Caco-2 (cell line): Measurements from ENCODE around the gene OR51S1. TPM values are rescaled to one million over a fixed set of nuclear protein-coding genes. Genes with fewer than 3 reads are reported as not detected.

Source experiments
- BruUV-seq: library from RNA; stranded (reverse); fragments of 400-500 nt; replicated peaks from 2 replicates; lab custom pipeline; 2021; lab: Mats Ljungman, UMichigan
- CTCF ChIA-PET: fragments of 300-600 bp; sonication (Branson Sonifier 250); formaldehyde crosslinking; loops from one replicate; lab custom pipeline; 2022; ENCODE audit warnings: antibody characterized with exemption; lab: Charles Lee
- POLR2A ChIA-PET: fragments of 300-600 bp; sonication (Branson Sonifier 250); formaldehyde crosslinking; loops from one replicate; lab custom pipeline; 2022; ENCODE audit warnings: antibody characterized with exemption; lab: Charles Lee
- DNase-seq, 2 experiments: peaks; one replicate each; pipeline versions ENCODE4 v3.0.0 to v3.0.0-alpha.2; 2020 to 2022
- H3K27me3 ChIP-seq: replicated peaks from 2 replicates; pipeline ENCODE4 v1.6.0; 2011; ENCODE audit warnings: low read length; ENCODE audit not compliant: control insufficient read depth, insufficient read depth
- H3K36me3 ChIP-seq: 2 replicates; pipeline ENCODE4 v1.5.1; 2011; ENCODE audit warnings: low read length; ENCODE audit not compliant: control insufficient read depth, insufficient read depth
- H3K4me1 ChIP-seq: fragments of 250-450 bp; sonication (Bioruptor Pico); 2 replicates; pipeline ENCODE4 v1.5.1; 2020; ENCODE audit warnings: mild to moderate bottlenecking
- H3K4me3 ChIP-seq: 2 replicates; pipeline ENCODE4 v1.5.1; 2011; ENCODE audit warnings: low read depth, mild to moderate bottlenecking, control low read depth, low read length
- H3K9me3 ChIP-seq: fragments of 250-450 bp; sonication (Bioruptor Pico); 2 replicates; pipeline ENCODE4 v1.5.1; 2020; ENCODE audit warnings: mild to moderate bottlenecking, moderate library complexity
- H3K27ac Mint-ChIP-seq: one replicate; pipeline ENCODE4 v1.8.0; 2022; ENCODE audit warnings: mixed read lengths; ENCODE audit not compliant: unreplicated experiment
- H3K27me3 Mint-ChIP-seq: one replicate; pipeline ENCODE4 v1.8.0; 2022; ENCODE audit warnings: mixed read lengths; ENCODE audit not compliant: insufficient read depth, unreplicated experiment
- H3K36me3 Mint-ChIP-seq: one replicate; pipeline ENCODE4 v1.8.0; 2022; ENCODE audit warnings: mild to moderate bottlenecking, mixed read lengths; ENCODE audit not compliant: insufficient read depth, unreplicated experiment
- H3K4me1 Mint-ChIP-seq: one replicate; pipeline ENCODE4 v1.8.0; 2022; ENCODE audit warnings: low read depth, mixed read lengths; ENCODE audit not compliant: unreplicated experiment
- H3K4me3 Mint-ChIP-seq: one replicate; pipeline ENCODE4 v1.8.0; 2022; ENCODE audit warnings: mild to moderate bottlenecking, moderate library complexity, mixed read lengths; ENCODE audit not compliant: unreplicated experiment
- H3K9me3 Mint-ChIP-seq: one replicate; pipeline ENCODE4 v1.8.0; 2022; ENCODE audit warnings: mixed read lengths; ENCODE audit not compliant: unreplicated experiment
- intact Hi-C: fragments of 100-400 bp; cut with micrococcal nuclease; formaldehyde crosslinking; loops from one replicate; pipeline ENCODE4 v1.10.0; 2022; ENCODE audit not compliant: unreplicated experiment
- total RNA-seq: library from RNA; stranded (reverse); gene quantifications from 2 replicates; pipeline ENCODE4 v1.2.3, GENCODE V29; 2022
- TF ChIP-seq, protein P1 (sequence below), 2 experiments: fragments of 200-600 bp in 1 of 2; IDR thresholded peaks; 1 replicate in 1 of 2; 2 replicates in 1 of 2; pipeline versions ENCODE4 v1.5.1 to v1.8.0; 2011 to 2022; ENCODE audit warnings: antibody characterized with exemption in 1 of 2, control low read depth in 1 of 2, inconsistent platforms in 1 of 2, low read depth in 1 of 2, low read length in 1 of 2, mild to moderate bottlenecking in 1 of 2, moderate library complexity in 1 of 2; ENCODE audit not compliant: insufficient read depth in 1 of 2, severe bottlenecking in 1 of 2, unreplicated experiment in 1 of 2

Gene OR51S1
- total RNA-seq, 1 experiment from 2014 or later = not detected

GRCh38 chr11:4851033-4851432, 2.0 kb upstream of the OR51S1 start:
- ChIA-PET POLR2A (no interaction called here), CTCF (no interaction called here)
- H3K9me3 Mint-ChIP-seq = no peaks in the 10 kb centered on the region
- H3K4me1 ChIP-seq = no peaks in the 10 kb centered on the region
- H3K36me3 Mint-ChIP-seq = no peaks in the 10 kb centered on the region
- no peak overlapping the region for H3K27ac Mint-ChIP-seq
- no TSS peak for BruUV-seq
- peaks cover 3% of the 10 kb centered on the region for H3K27me3 Mint-ChIP-seq
- DNase-seq = no peak
- H3K4me3 ChIP-seq = no peak overlapping the region
- no peaks in the 10 kb centered on the region for H3K27me3 ChIP-seq
- H3K4me3 Mint-ChIP-seq = no peak overlapping the region
- intact Hi-C loops = no loop called here
- TF ChIP-seq, protein P1, sequence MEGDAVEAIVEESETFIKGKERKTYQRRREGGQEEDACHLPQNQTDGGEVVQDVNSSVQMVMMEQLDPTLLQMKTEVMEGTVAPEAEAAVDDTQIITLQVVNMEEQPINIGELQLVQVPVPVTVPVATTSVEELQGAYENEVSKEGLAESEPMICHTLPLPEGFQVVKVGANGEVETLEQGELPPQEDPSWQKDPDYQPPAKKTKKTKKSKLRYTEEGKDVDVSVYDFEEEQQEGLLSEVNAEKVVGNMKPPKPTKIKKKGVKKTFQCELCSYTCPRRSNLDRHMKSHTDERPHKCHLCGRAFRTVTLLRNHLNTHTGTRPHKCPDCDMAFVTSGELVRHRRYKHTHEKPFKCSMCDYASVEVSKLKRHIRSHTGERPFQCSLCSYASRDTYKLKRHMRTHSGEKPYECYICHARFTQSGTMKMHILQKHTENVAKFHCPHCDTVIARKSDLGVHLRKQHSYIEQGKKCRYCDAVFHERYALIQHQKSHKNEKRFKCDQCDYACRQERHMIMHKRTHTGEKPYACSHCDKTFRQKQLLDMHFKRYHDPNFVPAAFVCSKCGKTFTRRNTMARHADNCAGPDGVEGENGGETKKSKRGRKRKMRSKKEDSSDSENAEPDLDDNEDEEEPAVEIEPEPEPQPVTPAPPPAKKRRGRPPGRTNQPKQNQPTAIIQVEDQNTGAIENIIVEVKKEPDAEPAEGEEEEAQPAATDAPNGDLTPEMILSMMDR (IDR thresholded peaks at IDR 0.05; ENCODE audit: insufficient read depth in 1 of 2, low read depth in 1 of 2, low read length in 1 of 2, severe bottlenecking in 1 of 2, unreplicated experiment in 1 of 2) = no peak
- H3K4me1 Mint-ChIP-seq = no peaks in the 10 kb centered on the region
- no peaks in the 10 kb centered on the region for H3K36me3 ChIP-seq
- H3K9me3 ChIP-seq = no peaks in the 10 kb centered on the region

DNA sequence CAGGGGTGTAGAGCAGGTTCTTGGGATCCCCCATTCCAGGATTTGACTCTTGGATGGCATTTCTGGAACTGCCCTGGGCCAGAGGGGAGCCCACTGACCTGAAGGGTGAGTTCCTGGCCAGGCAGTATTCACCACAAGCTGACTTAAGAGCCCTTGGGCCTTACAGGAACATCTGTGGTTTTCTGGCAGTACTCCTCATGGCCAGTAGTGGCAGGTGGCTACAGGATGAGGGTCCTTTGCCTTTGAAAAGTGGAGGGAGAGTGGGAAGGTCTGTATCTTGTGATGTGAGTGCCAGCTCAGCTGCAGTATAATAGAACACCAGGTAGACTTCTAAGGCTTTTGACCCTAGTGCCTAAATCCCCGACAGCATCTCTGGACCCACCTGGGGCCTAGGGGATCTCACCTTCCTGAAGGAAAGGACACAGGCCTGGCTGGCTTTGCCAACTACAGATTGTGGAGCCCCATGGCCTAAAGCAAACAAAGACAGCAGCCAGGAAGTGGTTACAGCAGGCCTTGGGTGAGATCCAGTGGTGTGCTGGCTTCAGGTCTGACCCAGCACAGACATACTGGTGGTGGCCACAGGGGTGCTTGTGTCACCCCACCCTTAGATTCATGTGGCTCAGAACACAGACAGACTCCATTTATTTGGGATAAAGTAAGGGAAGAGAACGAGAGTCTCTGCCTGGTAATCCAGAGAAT, 9.0 kb downstream of the OR51S1 start:
- H3K4me3 ChIP-seq = no peak overlapping the region
- Mint-ChIP-seq H3K27me3 (peaks cover 9% of the 10 kb centered on the region), H3K9me3 (no peaks in the 10 kb centered on the region), H3K27ac (no peak overlapping the region), H3K4me3 (no peak overlapping the region), H3K36me3 (no peaks in the 10 kb centered on the region), H3K4me1 (no peaks in the 10 kb centered on the region)
- H3K36me3 ChIP-seq = no peaks in the 10 kb centered on the region
- TF ChIP-seq, protein P1 (IDR thresholded peaks at IDR 0.05; ENCODE audit: insufficient read depth in 1 of 2, low read depth in 1 of 2, low read length in 1 of 2, severe bottlenecking in 1 of 2, unreplicated experiment in 1 of 2) = no peak
- no peaks in the 10 kb centered on the region for H3K9me3 ChIP-seq
- no peaks in the 10 kb centered on the region for H3K27me3 ChIP-seq
- no TSS peak for BruUV-seq
- no peak for DNase-seq
- ChIA-PET CTCF (no interaction called here), POLR2A (no interaction called here)
- intact Hi-C loops = no loop called here
- H3K4me1 ChIP-seq = no peaks in the 10 kb centered on the region

DNA sequence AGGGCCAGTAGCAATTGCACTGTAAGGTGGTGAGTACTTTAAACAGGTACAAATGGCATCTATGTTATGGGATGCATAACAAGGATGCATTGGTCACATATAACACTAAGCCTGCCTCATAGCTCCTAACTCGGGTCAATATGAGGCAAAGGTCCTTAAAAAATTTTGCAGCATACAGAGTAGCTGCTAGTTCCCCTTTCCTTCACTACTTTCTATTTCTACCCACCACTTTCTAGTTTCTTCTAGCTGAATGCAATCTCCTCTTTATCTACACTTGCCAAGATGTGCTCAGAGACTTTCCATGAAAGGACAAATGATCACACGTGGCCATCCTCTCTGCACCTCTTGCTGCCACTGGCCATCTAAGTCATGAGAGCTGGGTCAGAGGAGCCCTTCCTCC, 18.1 kb downstream of the OR51S1 start:
- no peaks in the 10 kb centered on the region for H3K9me3 ChIP-seq
- ChIA-PET CTCF (no interaction called here), POLR2A (no interaction called here)
- intact Hi-C loops = no loop called here
- H3K4me1 ChIP-seq = no peaks in the 10 kb centered on the region
- Mint-ChIP-seq H3K4me3 (no peak overlapping the region), H3K27ac (no peak overlapping the region), H3K4me1 (no peaks in the 10 kb centered on the region), H3K9me3 (no peaks in the 10 kb centered on the region), H3K36me3 (no peaks in the 10 kb centered on the region), H3K27me3 (peaks cover 14% of the 10 kb centered on the region)
- DNase-seq = no peak
- H3K27me3 ChIP-seq = no peaks in the 10 kb centered on the region
- TF ChIP-seq, protein P1 (IDR thresholded peaks at IDR 0.05; ENCODE audit: insufficient read depth in 1 of 2, low read depth in 1 of 2, low read length in 1 of 2, severe bottlenecking in 1 of 2, unreplicated experiment in 1 of 2) = no peak
- no TSS peak for BruUV-seq
- H3K36me3 ChIP-seq = no peaks in the 10 kb centered on the region
- no peak overlapping the region for H3K4me3 ChIP-seq
